GM18519 (cell line): ENCODE results near the gene PUM2.

Experiments
- ATAC-seq: cut with Tn5 transposase; IDR thresholded peaks from one replicate; pipeline ENCODE4 v1.9.1; 2021; ENCODE audit warnings: mild to moderate bottlenecking, moderate library complexity; ENCODE audit not compliant: unreplicated experiment, low FRiP score

PUM2 gene

DNA sequence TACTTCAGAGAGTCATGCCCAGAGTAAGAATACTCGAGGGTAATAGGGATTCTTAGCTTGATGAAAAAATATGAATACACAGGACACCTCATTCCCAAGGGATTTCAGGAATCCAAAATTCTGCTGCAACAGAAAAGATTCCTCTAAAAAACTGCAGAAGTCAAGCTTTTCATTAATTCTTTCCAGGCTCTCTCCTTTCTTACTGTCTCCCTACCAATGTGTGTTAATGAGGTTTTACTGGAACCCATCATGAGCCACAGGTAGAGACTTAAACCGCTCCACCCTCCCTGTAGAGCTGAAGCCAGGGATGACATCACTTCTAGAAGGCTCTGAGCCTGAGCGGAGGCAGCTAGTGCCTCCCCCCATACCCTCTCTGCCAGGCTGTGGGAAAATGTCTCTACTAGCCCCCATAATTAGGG, 129.1 kb downstream of the PUM2 start:
- no peak for ATAC-seq

DNA sequence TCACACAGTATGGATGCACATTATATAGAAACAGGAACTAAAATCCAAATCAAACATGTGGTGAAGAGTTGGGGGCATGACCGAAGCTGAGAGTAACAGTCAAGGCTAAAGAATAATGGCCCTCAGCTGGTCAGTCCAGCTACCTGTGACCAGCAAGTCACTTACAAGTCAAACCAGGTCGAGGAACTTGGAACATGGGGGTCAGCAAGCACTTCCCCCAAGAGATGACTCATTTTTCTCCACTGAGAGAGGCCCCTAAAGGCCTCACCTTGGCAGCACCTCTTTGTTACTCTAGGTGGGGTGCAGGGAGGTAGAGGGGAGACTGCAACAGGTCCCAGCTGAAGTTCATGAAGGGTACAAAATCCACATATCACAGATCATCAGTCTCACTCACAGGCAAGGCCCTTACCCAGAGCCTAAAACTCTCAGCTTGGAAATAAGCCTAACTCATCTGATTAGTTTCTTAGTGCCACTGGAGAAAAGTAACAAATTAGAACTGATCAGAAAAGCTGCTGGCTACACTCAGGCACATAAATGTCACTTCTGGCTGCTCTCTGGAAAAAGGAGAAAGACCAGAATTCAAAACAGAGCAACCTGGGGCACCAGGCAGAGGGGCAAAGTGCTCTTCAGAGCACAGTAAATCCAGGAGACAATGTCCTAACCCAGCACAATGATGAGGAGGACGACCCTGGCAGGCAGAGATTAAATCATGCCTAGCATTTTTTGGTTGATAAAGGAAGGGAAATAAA, 129.7 kb downstream of the PUM2 start:
- ATAC-seq, result no peak

DNA sequence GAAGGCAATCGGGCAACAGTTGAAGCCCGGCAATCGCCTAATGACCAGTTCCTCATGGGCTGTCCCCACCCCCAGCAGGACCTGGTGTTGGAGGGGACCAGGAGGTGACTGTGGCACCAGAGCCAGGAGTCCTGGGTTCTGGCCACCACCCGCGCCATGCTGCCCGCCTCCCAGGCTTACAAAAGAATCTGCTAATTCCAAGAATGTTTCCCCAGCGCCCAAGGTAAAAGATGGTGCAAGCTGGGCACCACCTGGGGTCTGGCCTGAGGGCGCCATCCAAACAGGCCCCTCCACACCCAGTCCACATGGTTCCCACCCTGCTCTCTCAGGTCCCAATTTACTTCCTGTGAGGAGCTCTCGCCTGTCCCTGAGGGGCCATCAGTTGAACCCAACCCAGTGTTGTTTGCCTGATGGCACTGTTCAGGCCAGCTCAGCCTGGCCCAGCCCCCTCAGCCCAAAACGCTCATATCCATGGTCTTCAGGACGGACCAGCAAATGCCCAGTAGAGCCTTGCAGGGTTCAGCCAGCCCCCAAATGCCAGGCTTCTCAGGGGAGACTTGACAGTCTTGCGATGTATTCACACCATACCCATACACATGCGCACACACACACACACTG, 130.8 kb downstream of the PUM2 start:
- no peak for ATAC-seq

DNA sequence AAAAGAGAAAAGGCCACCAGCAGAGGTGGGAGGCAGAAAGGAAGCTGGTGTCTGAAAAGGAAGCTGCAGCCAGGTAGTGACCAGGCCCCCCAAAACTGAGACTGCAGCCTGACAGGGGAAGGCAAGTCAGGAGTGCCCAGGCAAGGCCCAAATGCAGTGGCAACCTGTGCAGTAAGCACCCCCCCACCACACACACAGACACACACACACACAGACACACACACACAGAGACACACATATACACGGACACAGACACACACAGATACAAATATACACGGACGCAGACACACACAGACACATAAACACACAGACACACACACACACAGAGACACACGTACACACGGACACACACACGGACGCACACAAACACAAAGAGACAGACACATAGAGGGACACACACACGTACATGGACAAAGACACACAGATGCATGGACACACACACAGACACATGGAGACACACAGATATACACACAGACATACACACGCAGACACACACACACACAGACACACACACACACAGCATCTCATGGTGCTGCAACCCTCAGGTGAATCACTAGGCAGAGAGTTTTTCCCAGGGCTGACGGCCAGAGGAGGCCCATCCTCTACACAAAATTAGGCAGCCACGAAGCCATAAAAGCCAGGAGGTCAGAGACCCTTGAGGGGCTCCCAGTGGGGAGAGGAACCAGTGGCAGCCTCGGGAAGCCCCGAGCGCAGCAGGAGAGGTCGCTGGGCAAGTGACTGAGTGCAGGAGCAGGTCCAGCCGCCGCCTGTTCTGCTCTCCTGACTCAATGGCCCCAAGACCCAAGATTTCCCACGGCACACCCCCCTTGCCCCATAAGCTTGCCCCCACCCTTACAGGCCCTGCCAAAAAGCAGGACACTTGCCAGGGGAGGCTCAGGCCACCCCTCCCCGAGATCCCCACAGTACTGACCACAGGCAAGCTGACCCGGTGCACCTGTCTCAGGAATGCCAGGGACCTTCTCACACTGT, 132.0 kb downstream of the PUM2 start:
- ATAC-seq, result no peak

- ATAC-seq, result no peak
Measured at GRCh38 chr2:20217041-20217970, 133.3 kb downstream of the PUM2 start.

GRCh38 chr2:20216130-20217025, 134.3 kb downstream of the PUM2 start:
- ATAC-seq, result no peak

- ATAC-seq, result no peak
Measured at GRCh38 chr2:20215183-20216040, 135.2 kb downstream of the PUM2 start.

- ATAC-seq, result no peak
Measured at GRCh38 chr2:20214566-20215182, 136.0 kb downstream of the PUM2 start.

GRCh38 chr2:20213651-20214565, 136.7 kb downstream of the PUM2 start:
- no peak for ATAC-seq

DNA sequence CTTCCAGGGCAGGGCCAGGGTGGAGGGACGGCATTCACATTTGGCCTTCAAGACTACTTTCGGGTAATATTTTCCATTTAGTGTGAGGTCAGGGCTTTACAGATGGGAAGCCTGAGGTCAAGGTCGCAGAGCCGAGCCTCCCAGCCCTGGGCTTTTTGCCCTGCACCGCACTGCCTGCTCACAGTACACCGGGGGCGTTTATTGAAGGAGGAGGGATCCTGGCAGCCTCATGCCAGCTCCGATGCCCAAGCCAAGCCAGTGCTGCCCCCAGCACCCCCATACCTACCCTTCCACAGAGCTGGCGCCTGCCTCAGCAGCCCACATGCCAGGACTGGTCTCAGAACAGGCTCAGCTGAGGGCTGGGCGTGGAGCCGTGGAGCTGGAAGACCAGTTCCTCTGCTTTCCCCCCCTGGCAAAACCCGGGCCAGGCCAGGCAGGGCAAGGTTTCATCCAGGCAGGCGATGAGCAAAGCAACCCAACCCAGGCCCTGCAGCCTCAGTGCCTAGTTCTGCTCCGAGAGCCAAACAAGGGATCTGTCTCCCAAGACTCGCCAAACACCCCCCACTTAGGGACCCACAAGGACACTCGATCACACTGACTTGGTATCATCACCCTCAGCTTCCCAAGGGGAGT, 137.7 kb downstream of the PUM2 start:
- no peak for ATAC-seq

GRCh38 chr2:20212459-20212870, 138.2 kb downstream of the PUM2 start:
- ATAC-seq, result peak; percentile 84

DNA sequence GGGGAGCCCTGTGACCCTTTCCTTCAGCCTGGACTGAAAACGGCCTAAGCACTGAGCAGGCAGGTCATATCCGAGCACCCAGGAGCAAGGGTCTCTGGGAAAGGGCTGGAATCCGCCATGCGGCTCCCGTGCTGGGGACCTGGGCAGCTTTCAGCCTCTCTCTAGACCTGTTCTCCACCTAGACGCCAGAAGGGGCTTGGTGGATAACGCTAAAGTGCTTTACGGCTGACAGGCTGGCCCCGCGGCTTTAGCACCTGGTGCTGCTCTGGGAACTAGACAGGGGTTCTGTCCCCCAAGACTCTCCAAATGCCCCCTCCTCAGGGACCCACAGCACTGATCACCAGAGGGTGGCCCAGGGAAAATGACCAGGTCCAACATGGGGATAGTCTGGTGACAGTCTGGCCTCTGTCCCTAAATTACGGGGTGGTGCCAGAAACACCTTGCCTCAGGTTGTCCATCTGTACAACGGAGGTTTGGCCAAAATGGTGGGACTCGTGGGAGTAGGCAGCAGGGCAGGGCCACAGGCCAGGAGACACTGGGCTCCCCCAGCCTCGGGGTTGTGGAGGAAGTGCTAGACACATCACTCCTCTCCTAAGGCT, 138.7 kb downstream of the PUM2 start:
- no peak for ATAC-seq

DNA sequence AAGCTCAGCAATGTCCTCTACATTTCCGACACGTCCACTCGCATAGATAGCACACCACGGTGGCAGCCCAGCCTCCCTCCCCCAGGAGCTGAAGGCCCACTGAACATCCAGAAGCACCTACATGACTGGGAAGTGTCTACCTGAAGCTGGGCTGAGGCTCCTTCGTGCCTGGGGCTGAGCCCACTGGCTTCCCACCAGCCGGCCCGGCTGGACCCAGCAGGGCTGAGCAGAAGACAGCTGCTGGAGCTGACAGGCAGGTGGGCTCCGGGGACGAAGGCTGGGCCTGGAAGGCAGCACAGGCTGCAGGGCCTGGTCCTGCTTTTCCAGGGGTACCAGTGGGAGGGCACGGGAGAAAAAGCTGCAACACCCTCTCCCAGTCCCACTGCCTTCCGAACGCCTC, 139.2 kb downstream of the PUM2 start:
- no peak for ATAC-seq

GRCh38 chr2:20210462-20210861, 140.2 kb downstream of the PUM2 start:
- ATAC-seq, result no peak

GRCh38 chr2:20209373-20210109, 141.1 kb downstream of the PUM2 start:
- no peak for ATAC-seq
